ENCODE data around the gene GRAPL. TPM values are rescaled to one million over a fixed set of nuclear protein-coding genes. Genes with fewer than 3 reads are reported as not detected.
"Not testable (repeated sequence)": the region's sequence is repeated elsewhere in the genome, so short reads cannot be mapped to it uniquely, and the experiment has no call there.

GRAPL gene
- total RNA-seq, 1 donor from 2014 or later = not detected

GRCh38 chr17:19162384-19163216, 35.2 kb downstream of the GRAPL start:
- H3K27me3 Mint-ChIP-seq; H3K27ac Mint-ChIP-seq; H3K4me3 Mint-ChIP-seq (ENCODE audit: low read depth); H3K4me1 Mint-ChIP-seq (ENCODE audit: low read depth); H3K9me3 Mint-ChIP-seq (ENCODE audit: low read depth); DNase-seq (ENCODE audit: low spot score, unreplicated experiment); H3K36me3 Mint-ChIP-seq (ENCODE audit: insufficient read depth): not testable (repeated sequence)

- H3K4me3 Mint-ChIP-seq (ENCODE audit: low read depth); H3K27me3 Mint-ChIP-seq; H3K27ac Mint-ChIP-seq; H3K9me3 Mint-ChIP-seq (ENCODE audit: low read depth); H3K4me1 Mint-ChIP-seq (ENCODE audit: low read depth); H3K36me3 Mint-ChIP-seq (ENCODE audit: insufficient read depth); DNase-seq (ENCODE audit: low spot score, unreplicated experiment): not testable (repeated sequence)
Observed at GRCh38 chr17:19174422-19174821, 47.0 kb downstream of the GRAPL start.

GRCh38 chr17:19175410-19175809, 48.0 kb downstream of the GRAPL start:
- H3K4me3 Mint-ChIP-seq (ENCODE audit: low read depth); H3K27me3 Mint-ChIP-seq; H3K4me1 Mint-ChIP-seq (ENCODE audit: low read depth); H3K9me3 Mint-ChIP-seq (ENCODE audit: low read depth); H3K36me3 Mint-ChIP-seq (ENCODE audit: insufficient read depth); DNase-seq (ENCODE audit: low spot score, unreplicated experiment); H3K27ac Mint-ChIP-seq: not testable (repeated sequence)

- H3K9me3 Mint-ChIP-seq (ENCODE audit: low read depth); H3K4me1 Mint-ChIP-seq (ENCODE audit: low read depth); H3K27me3 Mint-ChIP-seq; DNase-seq (ENCODE audit: low spot score, unreplicated experiment); H3K36me3 Mint-ChIP-seq (ENCODE audit: insufficient read depth); H3K27ac Mint-ChIP-seq; H3K4me3 Mint-ChIP-seq (ENCODE audit: low read depth): not testable (repeated sequence)
Observed at GRCh38 chr17:19181040-19181875, 53.9 kb downstream of the GRAPL start.

- not testable (repeated sequence) for H3K4me1 Mint-ChIP-seq (ENCODE audit: low read depth); H3K27ac Mint-ChIP-seq; H3K4me3 Mint-ChIP-seq (ENCODE audit: low read depth); H3K9me3 Mint-ChIP-seq (ENCODE audit: low read depth); DNase-seq (ENCODE audit: low spot score, unreplicated experiment); H3K36me3 Mint-ChIP-seq (ENCODE audit: insufficient read depth); H3K27me3 Mint-ChIP-seq
Observed at GRCh38 chr17:19187883-19188869, 60.8 kb downstream of the GRAPL start.

- H3K4me1 Mint-ChIP-seq (ENCODE audit: low read depth); H3K27ac Mint-ChIP-seq; H3K36me3 Mint-ChIP-seq (ENCODE audit: insufficient read depth); H3K9me3 Mint-ChIP-seq (ENCODE audit: low read depth); H3K4me3 Mint-ChIP-seq (ENCODE audit: low read depth); DNase-seq (ENCODE audit: low spot score, unreplicated experiment); H3K27me3 Mint-ChIP-seq: not testable (repeated sequence)
Observed at GRCh38 chr17:19188870-19189708, 61.7 kb downstream of the GRAPL start.

GRCh38 chr17:19189781-19190405, 62.5 kb downstream of the GRAPL start:
- not testable (repeated sequence) for H3K9me3 Mint-ChIP-seq (ENCODE audit: low read depth); H3K4me1 Mint-ChIP-seq (ENCODE audit: low read depth); H3K4me3 Mint-ChIP-seq (ENCODE audit: low read depth); DNase-seq (ENCODE audit: low spot score, unreplicated experiment); H3K36me3 Mint-ChIP-seq (ENCODE audit: insufficient read depth); H3K27ac Mint-ChIP-seq; H3K27me3 Mint-ChIP-seq

- not testable (repeated sequence) for H3K9me3 Mint-ChIP-seq (ENCODE audit: low read depth); H3K36me3 Mint-ChIP-seq (ENCODE audit: insufficient read depth); H3K4me1 Mint-ChIP-seq (ENCODE audit: low read depth); H3K27me3 Mint-ChIP-seq; DNase-seq (ENCODE audit: low spot score, unreplicated experiment); H3K27ac Mint-ChIP-seq; H3K4me3 Mint-ChIP-seq (ENCODE audit: low read depth)
Observed at GRCh38 chr17:19196382-19197204, 69.2 kb downstream of the GRAPL start.

- not testable (repeated sequence) for H3K9me3 Mint-ChIP-seq (ENCODE audit: low read depth); H3K4me1 Mint-ChIP-seq (ENCODE audit: low read depth); H3K27me3 Mint-ChIP-seq; DNase-seq (ENCODE audit: low spot score, unreplicated experiment); H3K36me3 Mint-ChIP-seq (ENCODE audit: insufficient read depth); H3K27ac Mint-ChIP-seq; H3K4me3 Mint-ChIP-seq (ENCODE audit: low read depth)
Observed at GRCh38 chr17:19202448-19202847, 75.1 kb downstream of the GRAPL start.

- not testable (repeated sequence) for DNase-seq (ENCODE audit: low spot score, unreplicated experiment); H3K4me3 Mint-ChIP-seq (ENCODE audit: low read depth); H3K27me3 Mint-ChIP-seq; H3K27ac Mint-ChIP-seq; H3K4me1 Mint-ChIP-seq (ENCODE audit: low read depth); H3K36me3 Mint-ChIP-seq (ENCODE audit: insufficient read depth); H3K9me3 Mint-ChIP-seq (ENCODE audit: low read depth)
Observed at GRCh38 chr17:19203429-19203828, 76.0 kb downstream of the GRAPL start.

Measured in progenitor cell of endocrine pancreas (in vitro differentiated cells).